ENCODE data around the gene FRY.

- no peak for TF ChIP-seq POLR2A (IDR thresholded peaks at IDR 0.05; ENCODE audit: low read length)
- no peak for TF ChIP-seq GATA1 (IDR thresholded peaks at IDR 0.05; ENCODE audit: low read depth, low read length)
These were observed 19.6 kb upstream of the FRY start for GRCh38 chr13:32011971-32012370.

Data from erythroblast (primary cell).